ENCODE measurements around the gene ANKS1B.

DNA sequence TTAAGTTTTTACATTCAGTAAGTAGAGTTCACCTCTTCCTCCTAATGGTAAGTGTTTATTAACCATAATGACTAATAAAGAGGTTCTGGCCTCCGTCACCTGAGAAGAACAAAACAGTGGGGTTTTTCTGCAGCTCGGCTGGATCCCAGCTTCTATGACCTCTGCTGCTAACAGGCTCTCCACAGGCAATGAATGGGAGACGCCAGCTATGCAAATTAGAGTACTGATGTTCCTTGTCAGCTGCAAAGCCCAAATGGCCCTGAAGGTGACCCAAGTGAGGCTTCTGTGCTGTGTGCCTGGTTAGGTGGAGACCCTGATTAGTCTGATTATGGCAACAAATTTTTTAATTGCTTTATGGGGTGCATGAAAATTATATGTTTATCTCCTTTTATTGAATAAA lies 1121.6 kb downstream of the ANKS1B start:
- TF ChIP-seq, protein P1, sequence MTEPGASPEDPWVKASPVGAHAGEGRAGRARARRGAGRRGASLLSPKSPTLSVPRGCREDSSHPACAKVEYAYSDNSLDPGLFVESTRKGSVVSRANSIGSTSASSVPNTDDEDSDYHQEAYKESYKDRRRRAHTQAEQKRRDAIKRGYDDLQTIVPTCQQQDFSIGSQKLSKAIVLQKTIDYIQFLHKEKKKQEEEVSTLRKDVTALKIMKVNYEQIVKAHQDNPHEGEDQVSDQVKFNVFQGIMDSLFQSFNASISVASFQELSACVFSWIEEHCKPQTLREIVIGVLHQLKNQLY (CRISPR knock-in tag; IDR thresholded peaks at IDR 0.05), result no peak
- TF ChIP-seq, protein P2, sequence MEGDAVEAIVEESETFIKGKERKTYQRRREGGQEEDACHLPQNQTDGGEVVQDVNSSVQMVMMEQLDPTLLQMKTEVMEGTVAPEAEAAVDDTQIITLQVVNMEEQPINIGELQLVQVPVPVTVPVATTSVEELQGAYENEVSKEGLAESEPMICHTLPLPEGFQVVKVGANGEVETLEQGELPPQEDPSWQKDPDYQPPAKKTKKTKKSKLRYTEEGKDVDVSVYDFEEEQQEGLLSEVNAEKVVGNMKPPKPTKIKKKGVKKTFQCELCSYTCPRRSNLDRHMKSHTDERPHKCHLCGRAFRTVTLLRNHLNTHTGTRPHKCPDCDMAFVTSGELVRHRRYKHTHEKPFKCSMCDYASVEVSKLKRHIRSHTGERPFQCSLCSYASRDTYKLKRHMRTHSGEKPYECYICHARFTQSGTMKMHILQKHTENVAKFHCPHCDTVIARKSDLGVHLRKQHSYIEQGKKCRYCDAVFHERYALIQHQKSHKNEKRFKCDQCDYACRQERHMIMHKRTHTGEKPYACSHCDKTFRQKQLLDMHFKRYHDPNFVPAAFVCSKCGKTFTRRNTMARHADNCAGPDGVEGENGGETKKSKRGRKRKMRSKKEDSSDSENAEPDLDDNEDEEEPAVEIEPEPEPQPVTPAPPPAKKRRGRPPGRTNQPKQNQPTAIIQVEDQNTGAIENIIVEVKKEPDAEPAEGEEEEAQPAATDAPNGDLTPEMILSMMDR (IDR thresholded peaks at IDR 0.05), result no peak
- TF ChIP-seq MYBL2 (CRISPR knock-in tag; IDR thresholded peaks at IDR 0.05) (no peak), ZNF396 (CRISPR knock-in tag; IDR thresholded peaks at IDR 0.05; ENCODE audit: borderline replicate concordance) (no peak), ZNF416 (CRISPR knock-in tag; IDR thresholded peaks at IDR 0.05) (no peak), NR1H2 (CRISPR knock-in tag; IDR thresholded peaks at IDR 0.05) (no peak), SMAD3 (CRISPR knock-in tag; IDR thresholded peaks at IDR 0.05; ENCODE audit: borderline replicate concordance) (no peak), PRRX2 (CRISPR knock-in tag; IDR thresholded peaks at IDR 0.05) (no peak), CREM (CRISPR knock-in tag; IDR thresholded peaks at IDR 0.05) (no peak), ZBTB21 (CRISPR knock-in tag; IDR thresholded peaks at IDR 0.05; ENCODE audit: borderline replicate concordance) (no peak)
- TF ChIP-seq, protein P3, sequence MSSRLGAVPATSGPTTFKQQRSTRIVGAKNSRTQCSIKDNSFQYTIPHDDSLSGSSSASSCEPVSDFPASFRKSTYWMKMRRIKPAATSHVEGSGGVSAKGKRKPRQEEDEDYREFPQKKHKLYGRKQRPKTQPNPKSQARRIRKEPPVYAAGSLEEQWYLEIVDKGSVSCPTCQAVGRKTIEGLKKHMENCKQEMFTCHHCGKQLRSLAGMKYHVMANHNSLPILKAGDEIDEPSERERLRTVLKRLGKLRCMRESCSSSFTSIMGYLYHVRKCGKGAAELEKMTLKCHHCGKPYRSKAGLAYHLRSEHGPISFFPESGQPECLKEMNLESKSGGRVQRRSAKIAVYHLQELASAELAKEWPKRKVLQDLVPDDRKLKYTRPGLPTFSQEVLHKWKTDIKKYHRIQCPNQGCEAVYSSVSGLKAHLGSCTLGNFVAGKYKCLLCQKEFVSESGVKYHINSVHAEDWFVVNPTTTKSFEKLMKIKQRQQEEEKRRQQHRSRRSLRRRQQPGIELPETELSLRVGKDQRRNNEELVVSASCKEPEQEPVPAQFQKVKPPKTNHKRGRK (CRISPR knock-in tag; IDR thresholded peaks at IDR 0.05; ENCODE audit: borderline replicate concordance), result no peak
- TF ChIP-seq, protein P4, sequence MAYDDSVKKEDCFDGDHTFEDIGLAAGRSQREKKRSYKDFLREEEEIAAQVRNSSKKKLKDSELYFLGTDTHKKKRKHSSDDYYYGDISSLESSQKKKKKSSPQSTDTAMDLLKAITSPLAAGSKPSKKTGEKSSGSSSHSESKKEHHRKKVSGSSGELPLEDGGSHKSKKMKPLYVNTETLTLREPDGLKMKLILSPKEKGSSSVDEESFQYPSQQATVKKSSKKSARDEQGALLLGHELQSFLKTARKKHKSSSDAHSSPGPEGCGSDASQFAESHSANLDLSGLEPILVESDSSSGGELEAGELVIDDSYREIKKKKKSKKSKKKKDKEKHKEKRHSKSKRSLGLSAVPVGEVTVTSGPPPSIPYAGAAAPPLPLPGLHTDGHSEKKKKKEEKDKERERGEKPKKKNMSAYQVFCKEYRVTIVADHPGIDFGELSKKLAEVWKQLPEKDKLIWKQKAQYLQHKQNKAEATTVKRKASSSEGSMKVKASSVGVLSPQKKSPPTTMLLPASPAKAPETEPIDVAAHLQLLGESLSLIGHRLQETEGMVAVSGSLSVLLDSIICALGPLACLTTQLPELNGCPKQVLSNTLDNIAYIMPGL (CRISPR knock-in tag; IDR thresholded peaks at IDR 0.05), result no peak
- TF ChIP-seq, protein P5, sequence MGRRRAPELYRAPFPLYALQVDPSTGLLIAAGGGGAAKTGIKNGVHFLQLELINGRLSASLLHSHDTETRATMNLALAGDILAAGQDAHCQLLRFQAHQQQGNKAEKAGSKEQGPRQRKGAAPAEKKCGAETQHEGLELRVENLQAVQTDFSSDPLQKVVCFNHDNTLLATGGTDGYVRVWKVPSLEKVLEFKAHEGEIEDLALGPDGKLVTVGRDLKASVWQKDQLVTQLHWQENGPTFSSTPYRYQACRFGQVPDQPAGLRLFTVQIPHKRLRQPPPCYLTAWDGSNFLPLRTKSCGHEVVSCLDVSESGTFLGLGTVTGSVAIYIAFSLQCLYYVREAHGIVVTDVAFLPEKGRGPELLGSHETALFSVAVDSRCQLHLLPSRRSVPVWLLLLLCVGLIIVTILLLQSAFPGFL (CRISPR knock-in tag; IDR thresholded peaks at IDR 0.05; ENCODE audit: borderline replicate concordance), result no peak
